K562 (cell line): ENCODE results near the gene IL34. TPM values are rescaled to one million over a fixed set of nuclear protein-coding genes. Genes with fewer than 3 reads are reported as not detected.

Experiments
- ATAC-seq: fragments of 200-7000 bp; cut with Tn5 transposase; 3 replicates; pipeline ENCODE4 v1.9.1; 2020; ENCODE audit warnings: moderate library complexity
- BruUV-seq: library from RNA; stranded (reverse); fragments of 400-500 nt; replicated peaks from 2 replicates; lab custom pipeline; 2021; lab: Mats Ljungman, UMichigan
- CTCF ChIA-PET: fragments of 300-600 bp; formaldehyde crosslinking; extraction: SDS; loops from one replicate; lab custom pipeline; 2021; ENCODE audit warnings: low intra/inter-chr PET ratio; lab: Yijun Ruan, JAX
- POLR2A ChIA-PET: fragments of 300-600, 350-650 bp; sonication (Branson Sonifier 250); formaldehyde crosslinking; extraction: SDS; loops from one replicate; lab custom pipeline; 2021; ENCODE audit warnings: antibody characterized with exemption, inconsistent platforms; lab: Yijun Ruan, JAX
- DNase-seq, 4 experiments: peaks; one replicate each; pipeline versions ENCODE4 v3.0.0 to v3.0.0-alpha.2; 2011 to 2018; ENCODE audit warnings: low spot score in 3 of 4, mixed read lengths in 3 of 4; ENCODE audit errors: extremely low read depth in 1 of 4
- FAIRE-seq: peaks from 2 replicates; lab custom pipeline; 2011; peaks lifted over from hg19 to GRCh38; lab: Jason Lieb, UNC
- H2AFZ ChIP-seq: 2 replicates; pipeline ENCODE4 v1.6.0; 2011; ENCODE audit warnings: low read depth, low read length, control low read depth, inconsistent platforms
- H3K27ac ChIP-seq: fragments of 200-600 bp; 3 replicates; pipeline ENCODE4 v1.8.0; 2011; ENCODE audit warnings: low read depth, mild to moderate bottlenecking, control low read depth, inconsistent platforms, low read length, moderate library complexity, mixed read lengths; ENCODE audit errors: extremely low read depth
- H3K27me3 ChIP-seq, 2 experiments: fragments of 300-600 bp in 1 of 2; 2 replicates in 1 of 2; 3 replicates in 1 of 2; pipeline versions ENCODE4 v1.6.0 to v1.8.0; 2011; ENCODE audit warnings: inconsistent platforms in 2 of 2, low read length in 2 of 2, mild to moderate bottlenecking in 1 of 2, mixed read lengths in 1 of 2, moderate library complexity in 1 of 2; ENCODE audit not compliant: control insufficient read depth in 2 of 2, insufficient read depth in 2 of 2
- H3K36me3 ChIP-seq: fragments of 300-600 bp; 3 replicates; pipeline ENCODE4 v1.8.0; 2011; ENCODE audit warnings: mild to moderate bottlenecking, low read length, inconsistent platforms; ENCODE audit not compliant: control insufficient read depth, insufficient read depth
- H3K4me1 ChIP-seq, 2 experiments: fragments of 200-600 bp in 1 of 2; replicated peaks in 1 of 2; 2 replicates in 1 of 2; 3 replicates in 1 of 2; pipeline versions ENCODE4 v1.5.1 to v1.8.0; 2011; ENCODE audit warnings: inconsistent platforms in 2 of 2, low read length in 2 of 2, mild to moderate bottlenecking in 1 of 2, mixed read lengths in 1 of 2, moderate library complexity in 1 of 2; ENCODE audit not compliant: control insufficient read depth in 2 of 2, insufficient read depth in 2 of 2
- H3K4me2 ChIP-seq: 2 replicates; pipeline ENCODE4 v1.6.1; 2011; ENCODE audit warnings: low read length, control low read depth, inconsistent platforms, mixed read lengths; ENCODE audit not compliant: insufficient read depth
- H3K4me3 ChIP-seq: fragments of 200-600 bp; sonication (generic), shearing (Covaris generic); 2 replicates; pipeline ENCODE4 v1.5.1; 2016; ENCODE audit warnings: control low read depth, inconsistent platforms
- H3K79me2 ChIP-seq: fragments of 200-600 bp; 3 replicates; pipeline ENCODE4 v1.8.0; 2011; ENCODE audit warnings: low read length, inconsistent platforms; ENCODE audit not compliant: control insufficient read depth, insufficient read depth
- H3K9ac ChIP-seq, 2 experiments: 2 replicates each; pipeline versions ENCODE4 v1.6.0 to v1.6.1; 2011; ENCODE audit warnings: low read depth in 2 of 2, low read length in 2 of 2, control low read depth in 1 of 2, inconsistent platforms in 1 of 2, mild to moderate bottlenecking in 1 of 2, mixed read lengths in 1 of 2; ENCODE audit not compliant: insufficient read depth in 1 of 2
- H3K9me1 ChIP-seq: one replicate; pipeline ENCODE4 v1.6.0; 2011; ENCODE audit warnings: inconsistent platforms, mild to moderate bottlenecking, low read length, moderate library complexity; ENCODE audit not compliant: control insufficient read depth, insufficient read depth
- H3K9me3 ChIP-seq: replicated peaks from 2 replicates; pipeline ENCODE4 v1.5.1; 2011; ENCODE audit warnings: low read depth, low read length, inconsistent platforms; ENCODE audit not compliant: control insufficient read depth, insufficient read depth
- H4K20me1 ChIP-seq: replicated peaks from 2 replicates; pipeline ENCODE4 v1.6.1; 2011; ENCODE audit warnings: low read length, inconsistent platforms, mixed read lengths; ENCODE audit not compliant: control insufficient read depth, insufficient read depth
- CBFA2T3 ChIP-seq: fragments of 450-650 bp; IDR thresholded peaks from 2 replicates; pipeline ENCODE4 v1.6.1; 2017
- DNMT1 ChIP-seq: fragments of 450-650 bp; IDR thresholded peaks from 2 replicates; pipeline ENCODE4 v1.6.1; 2016; ENCODE audit warnings: antibody characterized with exemption, mild to moderate bottlenecking
- LEF1 ChIP-seq: fragments of 450-650 bp; IDR thresholded peaks from 2 replicates; pipeline ENCODE4 v1.6.1; 2016; ENCODE audit warnings: mild to moderate bottlenecking
- PKNOX1 ChIP-seq: fragments of 450-650 bp; IDR thresholded peaks from 2 replicates; pipeline ENCODE4 v1.6.1; 2016
- RAD21 ChIP-seq, 2 experiments: fragments of 250-450 bp in 1 of 2; fragments of 450-650 bp in 1 of 2; sonication (Bioruptor Pico) in 1 of 2; formaldehyde crosslinking in 1 of 2; IDR thresholded peaks in 1 of 2; conservative IDR thresholded peaks in 1 of 2; 2 replicates each; pipeline versions ENCODE4 v1.4.0 to v1.8.0; 2020 to 2022; ENCODE audit warnings: mild to moderate bottlenecking in 2 of 2, moderate library complexity in 1 of 2
- SMARCC2 ChIP-seq: fragments of 450-650 bp; IDR thresholded peaks from 2 replicates; pipeline ENCODE4 v1.6.1; 2017; ENCODE audit warnings: antibody characterized with exemption, moderate library complexity, mild to moderate bottlenecking, low read depth
- TEAD1 ChIP-seq, 2 experiments: fragments of 450-650 bp in 1 of 2; sonication (generic) in 1 of 2; formaldehyde crosslinking; IDR thresholded peaks; 2 replicates each; pipeline versions ENCODE4 v1.4.0 to v1.8.0; 2020 to 2022; ENCODE audit warnings: mild to moderate bottlenecking in 2 of 2, missing genetic modification reagents in 1 of 2
- ZC3H11A ChIP-seq: IDR thresholded peaks from 2 replicates; pipeline ENCODE4 v1.6.1; 2012; ENCODE audit warnings: low read depth, low read length, improper control_type of control experiment
- ZNF121 ChIP-seq: sonication (generic); formaldehyde crosslinking; conservative IDR thresholded peaks from 2 replicates; pipeline ENCODE4 v1.8.0; 2022; ENCODE audit warnings: missing genetic modification reagents
- ZNF347 ChIP-seq: fragments of 450-650 bp; formaldehyde crosslinking; IDR thresholded peaks from 2 replicates; pipeline ENCODE4 v1.4.0; 2020; ENCODE audit warnings: low read depth, mild to moderate bottlenecking, moderate library complexity
- ZNF445 ChIP-seq: fragments of 250-450 bp; sonication (Bioruptor Pico); IDR thresholded peaks from 2 replicates; pipeline ENCODE4 v1.4.0; 2020; ENCODE audit warnings: low read depth, mild to moderate bottlenecking, moderate library complexity
- ZNF655 ChIP-seq: fragments of 250-450 bp; sonication (Bioruptor Pico); IDR thresholded peaks from 2 replicates; pipeline ENCODE4 v1.5.0; 2021
- ZSCAN29 ChIP-seq: fragments of 450-650 bp; IDR thresholded peaks from 2 replicates; pipeline ENCODE4 v1.6.1; 2017
- ZSCAN32 ChIP-seq: fragments of 450-650 bp; formaldehyde crosslinking; IDR thresholded peaks from 2 replicates; pipeline ENCODE4 v1.4.0; 2020; ENCODE audit warnings: mild to moderate bottlenecking, moderate library complexity
- WGBS: fragments of 100-300 bp; shearing (Covaris generic); methylation state at CpG from one replicate; pipeline ENCODE4 v1.1.6; 2016; ENCODE audit warnings: low coverage, mixed read lengths; ENCODE audit not compliant: insufficient coverage; ENCODE audit errors: missing lambda C conversion rate; 5-methylcytosine and 5-hydroxymethylcytosine counted together
- in situ Hi-C: fragments of 300-500 bp; cut with MboI; formaldehyde crosslinking; loops from 4 replicates; pipeline ENCODE4 v1.15.0; 2018; ENCODE audit warnings: inconsistent platforms, mixed read lengths
- intact Hi-C: fragments of 100-400 bp; cut with micrococcal nuclease; formaldehyde crosslinking; loops from 2 replicates; pipeline ENCODE4 v1.14.2; 2022
- polyA plus RNA-seq, 8 experiments: library from polyadenylated mRNA; depleted of rRNA in 4 of 8; stranded (reverse) in 5 of 8; unstranded in 3 of 8; fragments of >200 nt; fragmentation: Nextera tagmentation in 2 of 8; fragmentation: Illumina TruSeq in 1 of 8; extraction: Ambion mirVana in 2 of 8; extraction: Trizol in 1 of 8; gene quantifications; 2 replicates each; pipeline versions ENCODE4 v1.2.1 to v1.2.3, GENCODE V29; 2011 to 2014; ENCODE audit warnings: inconsistent platforms in 1 of 8, missing spikeins in 1 of 8
- total RNA-seq, 7 experiments: library from RNA; depleted of rRNA in 6 of 7; stranded (reverse); fragments of >200 nt in 6 of 7; fragmentation: Illumina TruSeq in 2 of 7; extraction: Trizol in 2 of 7; gene quantifications; 2 replicates each; pipeline versions ENCODE4 v1.2.1 to v1.2.3, GENCODE V29; 2011 to 2021; ENCODE audit warnings: low replicate concordance in 1 of 7
- TF ChIP-seq, protein P1 (sequence below): fragments of 450-650 bp; IDR thresholded peaks from 2 replicates; pipeline ENCODE4 v1.6.1; 2016; ENCODE audit warnings: antibody characterized with exemption
- TF ChIP-seq, protein P2 (sequence below): fragments of 250-450 bp; sonication (Bioruptor Pico); IDR thresholded peaks from 2 replicates; pipeline ENCODE4 v1.8.0; 2021; ENCODE audit warnings: moderate library complexity, mild to moderate bottlenecking, inconsistent platforms
- TF ChIP-seq, protein P3 (sequence below): fragments of 450-650 bp; formaldehyde crosslinking; IDR thresholded peaks from 2 replicates; pipeline ENCODE4 v1.4.0; 2020; ENCODE audit warnings: mild to moderate bottlenecking, mixed read lengths
- TF ChIP-seq, protein P4 (sequence below): IDR thresholded peaks from 2 replicates; pipeline ENCODE4 v1.6.1; 2011; ENCODE audit not compliant: insufficient read length; ENCODE audit errors: extremely low read depth

IL34 gene
- total and polyA plus RNA-seq, 9 of the 15 experiments (the other 6 are each of a cell fraction or from before 2014, with no cell fraction given) = 0.07 to 0.18 (median 0.10) TPM; not detected in 6

GRCh38 chr16:70662991-70663523 is 16.7 kb downstream of the IL34 start:
- H3K9me3 ChIP-seq = no peaks in the 10 kb centered on the region
- no peaks in the 10 kb centered on the region for H3K79me2 ChIP-seq
- DNase-seq (no peak), ATAC-seq (no peak; the same call in 2 of the 3 replicates), FAIRE-seq (no peak)
- CTCF ChIA-PET = no interaction called here
- intact Hi-C loops = no loop called here
- H3K4me2 ChIP-seq = no peak overlapping the region
- H4K20me1 ChIP-seq = no peaks in the 10 kb centered on the region
- H3K36me3 ChIP-seq = peaks cover 49% of the 10 kb centered on the region; the same call in 2 of the 3 replicates
- H2AFZ ChIP-seq = no peak overlapping the region
- 80% methylated on average over 2 of the region's 13 CpGs for WGBS
- H3K27me3 ChIP-seq = no peaks in the 10 kb centered on the region
- H3K9me1 ChIP-seq = no peaks in the 10 kb centered on the region
- POLR2A ChIA-PET = interaction anchor here (0.7 kb wide), 1 partner anchor 538 kb away, joined by 3 read pairs; no protein-coding TSS in a partner anchor
- no peak overlapping the region for H3K27ac ChIP-seq
- no TSS peak for BruUV-seq
- H3K4me1 ChIP-seq = peaks cover 0 to 37% of the 10 kb centered on the region in 2 experiments; a peak in 2 of 5 replicates
- no peak overlapping the region for H3K4me3 ChIP-seq
- in situ Hi-C loops = no loop called here
- no peak overlapping the region for H3K9ac ChIP-seq
- TF ChIP-seq LEF1 (no peak), DNMT1 (no peak), SMARCC2 (no peak), ZNF121 (CRISPR knock-in tag) (no peak), CBFA2T3 (no peak), PKNOX1 (no peak), ZC3H11A (no peak), ZNF655 (CRISPR knock-in tag) (no peak), TEAD1 (CRISPR knock-in tag; IDR thresholded peaks at IDR 0.05) (no peak), ZNF347 (CRISPR knock-in tag) (no peak), ZSCAN32 (no peak), ZSCAN29 (no peak), ZNF445 (CRISPR knock-in tag) (no peak), RAD21 (CRISPR knock-in tag; conservative IDR thresholded peaks at IDR 0.05 in 1 of 2, IDR thresholded peaks at IDR 0.05 in 1 of 2) (no peak)
- TF ChIP-seq, protein P1, sequence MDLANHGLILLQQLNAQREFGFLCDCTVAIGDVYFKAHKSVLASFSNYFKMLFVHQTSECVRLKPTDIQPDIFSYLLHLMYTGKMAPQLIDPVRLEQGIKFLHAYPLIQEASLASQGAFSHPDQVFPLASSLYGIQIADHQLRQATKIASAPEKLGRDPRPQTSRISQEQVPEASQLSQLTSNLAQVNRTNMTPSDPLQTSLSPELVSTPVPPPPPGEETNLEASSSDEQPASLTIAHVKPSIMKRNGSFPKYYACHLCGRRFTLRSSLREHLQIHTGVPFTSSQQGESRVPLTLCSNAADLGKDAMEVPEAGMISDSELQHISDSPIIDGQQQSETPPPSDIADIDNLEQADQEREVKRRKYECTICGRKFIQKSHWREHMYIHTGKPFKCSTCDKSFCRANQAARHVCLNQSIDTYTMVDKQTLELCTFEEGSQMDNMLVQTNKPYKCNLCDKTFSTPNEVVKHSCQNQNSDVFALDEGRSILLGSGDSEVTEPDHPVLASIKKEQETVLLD = no peak
- TF ChIP-seq, protein P2, sequence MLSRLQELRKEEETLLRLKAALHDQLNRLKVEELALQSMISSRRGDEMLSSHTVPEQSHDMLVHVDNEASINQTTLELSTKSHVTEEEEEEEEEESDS = no peak
- TF ChIP-seq, protein P3, sequence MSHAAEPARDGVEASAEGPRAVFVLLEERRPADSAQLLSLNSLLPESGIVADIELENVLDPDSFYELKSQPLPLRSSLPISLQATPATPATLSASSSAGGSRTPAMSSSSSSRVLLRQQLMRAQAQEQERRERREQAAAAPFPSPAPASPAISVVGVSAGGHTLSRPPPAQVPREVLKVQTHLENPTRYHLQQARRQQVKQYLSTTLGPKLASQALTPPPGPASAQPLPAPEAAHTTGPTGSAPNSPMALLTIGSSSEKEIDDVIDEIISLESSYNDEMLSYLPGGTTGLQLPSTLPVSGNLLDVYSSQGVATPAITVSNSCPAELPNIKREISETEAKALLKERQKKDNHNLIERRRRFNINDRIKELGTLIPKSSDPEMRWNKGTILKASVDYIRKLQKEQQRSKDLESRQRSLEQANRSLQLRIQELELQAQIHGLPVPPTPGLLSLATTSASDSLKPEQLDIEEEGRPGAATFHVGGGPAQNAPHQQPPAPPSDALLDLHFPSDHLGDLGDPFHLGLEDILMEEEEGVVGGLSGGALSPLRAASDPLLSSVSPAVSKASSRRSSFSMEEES (CRISPR knock-in tag) = no peak
- TF ChIP-seq, protein P4, sequence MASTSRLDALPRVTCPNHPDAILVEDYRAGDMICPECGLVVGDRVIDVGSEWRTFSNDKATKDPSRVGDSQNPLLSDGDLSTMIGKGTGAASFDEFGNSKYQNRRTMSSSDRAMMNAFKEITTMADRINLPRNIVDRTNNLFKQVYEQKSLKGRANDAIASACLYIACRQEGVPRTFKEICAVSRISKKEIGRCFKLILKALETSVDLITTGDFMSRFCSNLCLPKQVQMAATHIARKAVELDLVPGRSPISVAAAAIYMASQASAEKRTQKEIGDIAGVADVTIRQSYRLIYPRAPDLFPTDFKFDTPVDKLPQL = no peak
